HAP-1 (cell line): ENCODE measurements around the gene SPATC1L.

ENCODE experiments used
- DNase-seq, 2 experiments: peaks; one replicate each; pipeline ENCODE4 v3.0.0-alpha.2; 2016 to 2020; ENCODE audit warnings: low spot score in 2 of 2
- H3K27me3 ChIP-seq: fragments of 250-450 bp; sonication (Bioruptor Pico); 2 replicates; pipeline ENCODE4 v1.5.1; 2020; ENCODE audit warnings: low read depth, mild to moderate bottlenecking, moderate library complexity
- H3K36me3 ChIP-seq: fragments of 250-450 bp; sonication (Bioruptor Pico); replicated peaks from 2 replicates; pipeline ENCODE4 v1.5.1; 2020; ENCODE audit warnings: mild to moderate bottlenecking
- H3K4me1 ChIP-seq: fragments of 250-450 bp; sonication (Bioruptor Pico); 2 replicates; pipeline ENCODE4 v1.5.1; 2020; ENCODE audit warnings: mild to moderate bottlenecking
- H3K4me3 ChIP-seq: fragments of 250-450 bp; sonication (Bioruptor Pico); 2 replicates; pipeline ENCODE4 v1.5.1; 2020; ENCODE audit warnings: mild to moderate bottlenecking, moderate library complexity
- H3K9me3 ChIP-seq: fragments of 250-450 bp; sonication (Bioruptor Pico); 2 replicates; pipeline ENCODE4 v1.5.1; 2020; ENCODE audit warnings: mild to moderate bottlenecking, moderate library complexity
- in situ Hi-C: fragments of 300-500 bp; cut with MboI; formaldehyde crosslinking; loops from 3 replicates; pipeline ENCODE4 v1.14.3; 2020; ENCODE audit warnings: low sequenced_read_pairs, inconsistent platforms, mixed read lengths

Gene SPATC1L

GRCh38 chr21:46115441-46116188 lies 68.6 kb downstream of the SPATC1L start:
- Histone ChIP-seq H3K4me1 (no peaks in the 10 kb centered on the region), H3K36me3 (peaks cover 10% of the 10 kb centered on the region), H3K27me3 (no peaks in the 10 kb centered on the region), H3K9me3 (no peaks in the 10 kb centered on the region), H3K4me3 (no peak overlapping the region)
- no peak for DNase-seq
- in situ Hi-C loops: no loop called here

GRCh38 chr21:46114963-46115362 lies 69.3 kb downstream of the SPATC1L start:
- Histone ChIP-seq H3K27me3 (no peaks in the 10 kb centered on the region), H3K4me3 (no peak overlapping the region), H3K4me1 (no peaks in the 10 kb centered on the region), H3K9me3 (no peaks in the 10 kb centered on the region), H3K36me3 (peaks cover 10% of the 10 kb centered on the region)
- in situ Hi-C loops: no loop called here
- no peak for DNase-seq

- H3K4me1 ChIP-seq: no peaks in the 10 kb centered on the region
- H3K27me3 ChIP-seq: no peaks in the 10 kb centered on the region
- in situ Hi-C loops: no loop called here
- no peak for DNase-seq
- peaks cover 10% of the 10 kb centered on the region for H3K36me3 ChIP-seq
- no peak overlapping the region for H3K4me3 ChIP-seq
- no peaks in the 10 kb centered on the region for H3K9me3 ChIP-seq
Measured at GRCh38 chr21:46113497-46114176, 70.6 kb downstream of the SPATC1L start.

- DNase-seq: no peak
- Histone ChIP-seq H3K4me3 (no peak overlapping the region), H3K4me1 (no peaks in the 10 kb centered on the region; the same call in 1 of the 2 replicates), H3K9me3 (no peaks in the 10 kb centered on the region), H3K27me3 (no peaks in the 10 kb centered on the region), H3K36me3 (peaks cover 10% of the 10 kb centered on the region)
- in situ Hi-C loops: no loop called here
Measured at GRCh38 chr21:46112725-46113215, 71.5 kb downstream of the SPATC1L start.

- Histone ChIP-seq H3K27me3 (no peaks in the 10 kb centered on the region), H3K36me3 (peaks cover 10% of the 10 kb centered on the region), H3K4me3 (no peak overlapping the region), H3K4me1 (peaks cover 7% of the 10 kb centered on the region), H3K9me3 (no peaks in the 10 kb centered on the region; the same call in 1 of the 2 replicates)
- DNase-seq: no peak
- in situ Hi-C loops: no loop called here
Measured at GRCh38 chr21:46111857-46112724, 72.2 kb downstream of the SPATC1L start.

- in situ Hi-C loops: no loop called here
- DNase-seq: no peak
- peaks cover 10% of the 10 kb centered on the region for H3K36me3 ChIP-seq
- no peaks in the 10 kb centered on the region; the same call in 1 of the 2 replicates for H3K9me3 ChIP-seq
- no peak overlapping the region for H3K4me3 ChIP-seq
- H3K27me3 ChIP-seq: no peaks in the 10 kb centered on the region
- H3K4me1 ChIP-seq: peaks cover 9% of the 10 kb centered on the region
Measured at GRCh38 chr21:46111193-46111571, 73.1 kb downstream of the SPATC1L start.
